ENCODE data around the gene PDXDC1.
"Not testable (repeated sequence)": the region's sequence is repeated elsewhere in the genome, so short reads cannot be mapped to it uniquely, and the experiment has no call there.

Gene PDXDC1

GRCh38 chr16:15168303-15168702 is 193.5 kb downstream of the PDXDC1 start:
- not testable (repeated sequence) for H3K27me3 ChIP-seq (ENCODE audit: insufficient read depth, poor library complexity, severe bottlenecking); H3K4me1 ChIP-seq (ENCODE audit: insufficient read depth, poor library complexity, severe bottlenecking); DNase-seq (ENCODE audit: low spot score); H3K9me3 ChIP-seq (ENCODE audit: severe bottlenecking); H3K4me3 ChIP-seq (ENCODE audit: severe bottlenecking); H3K36me3 ChIP-seq (ENCODE audit: low read depth); H3K27ac ChIP-seq (ENCODE audit: poor library complexity, severe bottlenecking); ATAC-seq (ENCODE audit: low read depth)

GRCh38 chr16:15168953-15169652 is 194.3 kb downstream of the PDXDC1 start:
- DNase-seq (ENCODE audit: low spot score); H3K36me3 ChIP-seq (ENCODE audit: low read depth); H3K4me1 ChIP-seq (ENCODE audit: insufficient read depth, poor library complexity, severe bottlenecking); H3K4me3 ChIP-seq (ENCODE audit: severe bottlenecking); H3K27ac ChIP-seq (ENCODE audit: poor library complexity, severe bottlenecking); H3K27me3 ChIP-seq (ENCODE audit: insufficient read depth, poor library complexity, severe bottlenecking); H3K9me3 ChIP-seq (ENCODE audit: severe bottlenecking); ATAC-seq (ENCODE audit: low read depth): not testable (repeated sequence)

- H3K9me3 ChIP-seq (ENCODE audit: severe bottlenecking); DNase-seq (ENCODE audit: low spot score); H3K36me3 ChIP-seq (ENCODE audit: low read depth); H3K4me1 ChIP-seq (ENCODE audit: insufficient read depth, poor library complexity, severe bottlenecking); H3K27me3 ChIP-seq (ENCODE audit: insufficient read depth, poor library complexity, severe bottlenecking); H3K27ac ChIP-seq (ENCODE audit: poor library complexity, severe bottlenecking); ATAC-seq (ENCODE audit: low read depth); H3K4me3 ChIP-seq (ENCODE audit: severe bottlenecking): not testable (repeated sequence)
Observed at GRCh38 chr16:15179909-15180308, 205.1 kb downstream of the PDXDC1 start.

- H3K27ac ChIP-seq (ENCODE audit: poor library complexity, severe bottlenecking); H3K36me3 ChIP-seq (ENCODE audit: low read depth); DNase-seq (ENCODE audit: low spot score); H3K4me3 ChIP-seq (ENCODE audit: severe bottlenecking); H3K27me3 ChIP-seq (ENCODE audit: insufficient read depth, poor library complexity, severe bottlenecking); H3K4me1 ChIP-seq (ENCODE audit: insufficient read depth, poor library complexity, severe bottlenecking); ATAC-seq (ENCODE audit: low read depth); H3K9me3 ChIP-seq (ENCODE audit: severe bottlenecking): not testable (repeated sequence)
Observed at GRCh38 chr16:15180946-15181345, 206.1 kb downstream of the PDXDC1 start.

- H3K4me1 ChIP-seq (ENCODE audit: insufficient read depth, poor library complexity, severe bottlenecking); H3K27me3 ChIP-seq (ENCODE audit: insufficient read depth, poor library complexity, severe bottlenecking); DNase-seq (ENCODE audit: low spot score); ATAC-seq (ENCODE audit: low read depth); H3K9me3 ChIP-seq (ENCODE audit: severe bottlenecking); H3K27ac ChIP-seq (ENCODE audit: poor library complexity, severe bottlenecking); H3K36me3 ChIP-seq (ENCODE audit: low read depth); H3K4me3 ChIP-seq (ENCODE audit: severe bottlenecking): not testable (repeated sequence)
Observed at GRCh38 chr16:15184000-15184399, 209.2 kb downstream of the PDXDC1 start.

Data from RWPE2 (cell line).